Measurements from ENCODE around the gene CPLX1.

DNA sequence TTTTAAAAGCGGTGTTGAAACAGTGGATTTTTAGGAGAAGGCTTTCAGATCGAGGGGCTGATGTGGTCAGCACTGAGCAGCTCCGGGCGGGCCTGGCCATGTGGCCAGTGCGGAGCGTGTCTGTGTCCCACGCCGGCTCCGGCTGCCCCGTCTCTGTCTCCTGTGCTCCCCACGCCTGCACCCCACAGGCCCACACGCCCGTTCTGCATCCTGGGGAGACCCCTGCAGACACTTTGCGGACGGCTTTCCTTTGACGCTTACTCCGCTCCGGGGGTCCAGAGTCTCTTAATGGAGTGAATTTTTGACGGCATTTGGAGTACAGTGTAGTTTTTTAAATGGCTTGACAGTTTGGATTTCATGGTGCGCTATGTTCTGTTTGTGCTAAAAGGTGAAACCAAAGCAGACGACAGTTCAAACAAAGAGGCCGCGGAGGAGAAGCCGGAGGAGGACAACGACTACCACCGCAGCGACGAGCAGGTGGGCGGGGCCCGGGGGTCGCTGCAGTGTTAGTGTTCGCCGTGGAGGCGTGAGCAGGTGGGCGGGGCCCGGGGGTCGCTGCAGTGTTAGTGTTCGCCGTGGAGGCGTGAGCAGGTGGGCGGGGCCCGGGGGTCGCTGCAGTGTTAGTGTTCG lies 81.6 kb downstream of the CPLX1 start:
- TF ChIP-seq, protein P1, sequence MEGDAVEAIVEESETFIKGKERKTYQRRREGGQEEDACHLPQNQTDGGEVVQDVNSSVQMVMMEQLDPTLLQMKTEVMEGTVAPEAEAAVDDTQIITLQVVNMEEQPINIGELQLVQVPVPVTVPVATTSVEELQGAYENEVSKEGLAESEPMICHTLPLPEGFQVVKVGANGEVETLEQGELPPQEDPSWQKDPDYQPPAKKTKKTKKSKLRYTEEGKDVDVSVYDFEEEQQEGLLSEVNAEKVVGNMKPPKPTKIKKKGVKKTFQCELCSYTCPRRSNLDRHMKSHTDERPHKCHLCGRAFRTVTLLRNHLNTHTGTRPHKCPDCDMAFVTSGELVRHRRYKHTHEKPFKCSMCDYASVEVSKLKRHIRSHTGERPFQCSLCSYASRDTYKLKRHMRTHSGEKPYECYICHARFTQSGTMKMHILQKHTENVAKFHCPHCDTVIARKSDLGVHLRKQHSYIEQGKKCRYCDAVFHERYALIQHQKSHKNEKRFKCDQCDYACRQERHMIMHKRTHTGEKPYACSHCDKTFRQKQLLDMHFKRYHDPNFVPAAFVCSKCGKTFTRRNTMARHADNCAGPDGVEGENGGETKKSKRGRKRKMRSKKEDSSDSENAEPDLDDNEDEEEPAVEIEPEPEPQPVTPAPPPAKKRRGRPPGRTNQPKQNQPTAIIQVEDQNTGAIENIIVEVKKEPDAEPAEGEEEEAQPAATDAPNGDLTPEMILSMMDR (conservative IDR thresholded peaks at IDR 0.05; ENCODE audit: low read length) = no peak
- TF ChIP-seq EZH2phosphoT487 (IDR thresholded peaks at IDR 0.05; ENCODE audit: borderline replicate concordance, low read depth, low read length) = no peak
